ENCODE data around the gene SLC39A2.
"Not testable (repeated sequence)": the region's sequence is repeated elsewhere in the genome, so short reads cannot be mapped to it uniquely, and the experiment has no call there.

Gene SLC39A2

GRCh38 chr14:21026274-21026987 is 27.3 kb downstream of the SLC39A2 start:
- no peak for DNase-seq

- DNase-seq = peak; percentile 34
Measured at GRCh38 chr14:21026988-21027315, 27.9 kb downstream of the SLC39A2 start.

- DNase-seq = no peak
Measured at GRCh38 chr14:21029917-21030316, 30.8 kb downstream of the SLC39A2 start, which contains the start of gene TPPP2. TSS of gene TPPP2 (plus strand) at chr14:21030217. CDS start at chr14:21030582, 365 bp downstream.

GRCh38 chr14:21030531-21030930 is 31.4 kb downstream of the SLC39A2 start:
- DNase-seq = no peak

- no peak for DNase-seq
Measured at GRCh38 chr14:21032326-21033132, 33.4 kb downstream of the SLC39A2 start.

GRCh38 chr14:21033133-21033698 is 34.1 kb downstream of the SLC39A2 start:
- DNase-seq = no peak

GRCh38 chr14:21034707-21035106 is 35.6 kb downstream of the SLC39A2 start, which contains the start of gene RNASE13:
TSS of gene RNASE13 (minus strand) at chr14:21034807. CDS start at chr14:21034288, 519 bp downstream.
- no peak for DNase-seq

- DNase-seq = no peak
Measured at GRCh38 chr14:21036751-21037150, 37.7 kb downstream of the SLC39A2 start.

- no peak for DNase-seq
Measured at GRCh38 chr14:21037156-21037555, 38.1 kb downstream of the SLC39A2 start.

GRCh38 chr14:21038441-21039422 is 39.6 kb downstream of the SLC39A2 start:
- no peak for DNase-seq

- peak; percentile 74 for DNase-seq
Measured at GRCh38 chr14:21039585-21040369, 40.7 kb downstream of the SLC39A2 start.

GRCh38 chr14:21040370-21040925 is 41.4 kb downstream of the SLC39A2 start:
- no peak for DNase-seq

GRCh38 chr14:21040941-21041340 is 41.8 kb downstream of the SLC39A2 start:
- not testable (repeated sequence) for DNase-seq

- no peak for DNase-seq
Measured at GRCh38 chr14:21041676-21042433, 42.8 kb downstream of the SLC39A2 start, which contains the start of gene RNASE7. TSS of gene RNASE7 (plus strand) at chr14:21042362. CDS start at chr14:21042993, 631 bp downstream.

GRCh38 chr14:21042918-21043317 is 43.8 kb downstream of the SLC39A2 start:
- no peak for DNase-seq

- DNase-seq = no peak
Measured at GRCh38 chr14:21043387-21043973, 44.4 kb downstream of the SLC39A2 start.

GRCh38 chr14:21043974-21044618 is 45.0 kb downstream of the SLC39A2 start:
- DNase-seq = peak; percentile 55

- no peak for DNase-seq
Measured at GRCh38 chr14:21047378-21047781, 48.3 kb downstream of the SLC39A2 start.

GRCh38 chr14:21048638-21049037 is 49.5 kb downstream of the SLC39A2 start:
- no peak for DNase-seq
